ENCODE results near the gene ASCC1. TPM values are rescaled to one million over a fixed set of nuclear protein-coding genes. Genes with fewer than 3 reads are reported as not detected.

The ASCC1 gene
- total and polyA plus RNA-seq, 2 of the 13 experiments (the other 11 are each of a cell fraction or from before 2014, with no cell fraction given) = 21.6 to 30.1 TPM

- FAIRE-seq (no peak), ATAC-seq (no peak), DNase-seq (ENCODE audit: low spot score) (no peak)
- intact Hi-C loops (cut with micrococcal nuclease; ENCODE audit: unreplicated experiment) (loop anchor here (10.0 kb wide), 1 partner anchor 65 kb away; no protein-coding TSS in a partner anchor), in situ Hi-C loops (cut with HindIII; ENCODE audit: extremely low pct_ligation_motif_present, low pct_unique_long_range_greater_than_20kb) (no loop called here)
- POLR2A ChIA-PET = no interaction called here
- no peaks in the 10 kb centered on the region for H4K20me1 ChIP-seq (ENCODE audit: insufficient read depth, low read length)
- H3K36me3 ChIP-seq (replicated peaks in 1 of 2; ENCODE audit: control insufficient read depth in 1 of 2, insufficient read depth in 2 of 2, low read length in 2 of 2) = no peaks in the 10 kb centered on the region; a peak in 2 of 5 replicates
- no peak overlapping the region for H2AFZ ChIP-seq (ENCODE audit: low read length)
- CTCF ChIA-PET (ENCODE audit: low intra/inter-chr PET ratio, low total read pairs) = no interaction called here
- H3K4me1 ChIP-seq (ENCODE audit: insufficient read depth, low read length) = peaks cover 43% of the 10 kb centered on the region
- H3K79me2 ChIP-seq (ENCODE audit: insufficient read depth, low read length) = no peaks in the 10 kb centered on the region
- no peaks in the 10 kb centered on the region for H3K9me3 ChIP-seq (ENCODE audit: low read length)
- BruUV-seq (replicated peaks) = no TSS peak
- no peak overlapping the region for H3K27ac ChIP-seq (ENCODE audit: extremely low read length, insufficient read depth, low read length)
- H3K4me3 ChIP-seq (replicated peaks in 1 of 3; ENCODE audit: insufficient read depth in 1 of 3, low read depth in 2 of 3, low read length in 3 of 3) = no peak overlapping the region
- H3K27me3 ChIP-seq (ENCODE audit: control insufficient read depth in 1 of 2, insufficient read depth in 2 of 2, low read length in 2 of 2) = no peaks in the 10 kb centered on the region
- 91% methylated on average over 8 of the region's 8 CpGs for WGBS (ENCODE audit: low lambda C conversion rate)
- H3K4me2 ChIP-seq (ENCODE audit: low read depth, low read length) = no peak overlapping the region
- no peak overlapping the region for H3K9ac ChIP-seq (ENCODE audit: insufficient read depth, low read depth, low read length)
- TF ChIP-seq HNRNPL (IDR thresholded peaks at IDR 0.05; ENCODE audit: low read depth, low read length) (no peak), DMTF1 (CRISPR knock-in tag; IDR thresholded peaks at IDR 0.05) (no peak), ZBTB26 (CRISPR knock-in tag; IDR thresholded peaks at IDR 0.05; ENCODE audit: borderline replicate concordance) (no peak), YEATS2 (CRISPR knock-in tag; IDR thresholded peaks at IDR 0.05; ENCODE audit: borderline replicate concordance) (no peak), KLF6 (CRISPR knock-in tag; IDR thresholded peaks at IDR 0.05) (no peak), HNF1B (CRISPR knock-in tag; IDR thresholded peaks at IDR 0.05) (no peak), ZNF672 (CRISPR knock-in tag; IDR thresholded peaks at IDR 0.05) (no peak), ZNF276 (CRISPR knock-in tag; IDR thresholded peaks at IDR 0.05; ENCODE audit: low read depth) (no peak), ZNF816 (CRISPR knock-in tag; IDR thresholded peaks at IDR 0.05; ENCODE audit: borderline replicate concordance) (no peak), AGO2 (optimal IDR thresholded peaks at IDR 0.05; ENCODE audit: low read depth, low read length) (no peak), HIVEP1 (CRISPR knock-in tag; IDR thresholded peaks at IDR 0.05) (no peak), ATRX (CRISPR knock-in tag; IDR thresholded peaks at IDR 0.05; ENCODE audit: borderline replicate concordance) (no peak), ZNF790 (CRISPR knock-in tag; IDR thresholded peaks at IDR 0.05; ENCODE audit: borderline replicate concordance) (no peak), KDM5A (IDR thresholded peaks at IDR 0.05; ENCODE audit: borderline replicate concordance, low read length) (no peak), KDM2A (CRISPR knock-in tag; IDR thresholded peaks at IDR 0.05; ENCODE audit: borderline replicate concordance, low read depth) (no peak), ZNF160 (CRISPR knock-in tag; IDR thresholded peaks at IDR 0.05) (no peak), DRAP1 (CRISPR knock-in tag; IDR thresholded peaks at IDR 0.05) (no peak), ZSCAN22 (CRISPR knock-in tag; IDR thresholded peaks at IDR 0.05) (no peak)
These were observed 106.4 kb downstream of the ASCC1 start for GRCh38 chr10:72109636-72110157.

Measured in HepG2 (cell line).